DMS53 (cell line): ENCODE results near the gene RPN1.

ENCODE experiments used
- DNase-seq: peaks from one replicate; lab custom pipeline; 2025; lab: John Stamatoyannopoulos, UW

The RPN1 gene

GRCh38 chr3:128648940-128649663, 1.5 kb downstream of the RPN1 start:
- no peak for DNase-seq

GRCh38 chr3:128648402-128648801, 2.2 kb downstream of the RPN1 start:
- no peak for DNase-seq

- no peak for DNase-seq
Measured at GRCh38 chr3:128647307-128647706, 3.3 kb downstream of the RPN1 start.

- DNase-seq, result no peak
Measured at GRCh38 chr3:128634075-128634611, 16.5 kb downstream of the RPN1 start.

GRCh38 chr3:128632301-128632700, 18.3 kb downstream of the RPN1 start:
- no peak for DNase-seq

- no peak for DNase-seq
Measured at GRCh38 chr3:128629936-128630335, 20.7 kb downstream of the RPN1 start.

GRCh38 chr3:128625409-128625945, 25.1 kb downstream of the RPN1 start:
- DNase-seq, result no peak

- DNase-seq, result no peak
Measured at GRCh38 chr3:128624526-128625138, 26.0 kb downstream of the RPN1 start.

GRCh38 chr3:128623762-128624176, 26.8 kb downstream of the RPN1 start:
- no peak for DNase-seq

- DNase-seq, result no peak
Measured at GRCh38 chr3:128621931-128622330, 28.7 kb downstream of the RPN1 start.

- DNase-seq, result no peak
Measured at GRCh38 chr3:128621234-128621633, 29.4 kb downstream of the RPN1 start.

- DNase-seq, result no peak
Measured at GRCh38 chr3:128620268-128620691, 30.3 kb downstream of the RPN1 start.

- DNase-seq, result no peak
Measured at GRCh38 chr3:128619146-128619890, 31.3 kb downstream of the RPN1 start.

- no peak for DNase-seq
Measured at GRCh38 chr3:128618398-128618726, 32.3 kb downstream of the RPN1 start.

- DNase-seq, result no peak
Measured at GRCh38 chr3:128617557-128618397, 32.8 kb downstream of the RPN1 start.

- DNase-seq, result no peak
Measured at GRCh38 chr3:128617270-128617556, 33.4 kb downstream of the RPN1 start.

- no peak for DNase-seq
Measured at GRCh38 chr3:128616516-128617269, 33.9 kb downstream of the RPN1 start.

GRCh38 chr3:128614076-128614475, 36.5 kb downstream of the RPN1 start:
- no peak for DNase-seq

GRCh38 chr3:128613083-128613829, 37.4 kb downstream of the RPN1 start:
- no peak for DNase-seq

GRCh38 chr3:128610451-128611070, 40.1 kb downstream of the RPN1 start:
- DNase-seq, result no peak
